NB4 (cell line): Measurements from ENCODE around the gene KLC1.

Experiments used
- CTCF ChIP-seq: IDR thresholded peaks from one replicate; pipeline ENCODE4 v1.5.1; 2012; ENCODE audit warnings: low read depth, low read length
- POLR2A ChIP-seq: IDR thresholded peaks from 2 replicates; pipeline ENCODE4 v1.6.1; 2011; ENCODE audit warnings: mild to moderate bottlenecking; ENCODE audit not compliant: insufficient read length; ENCODE audit errors: extremely low read depth
- TF ChIP-seq, protein P1 (sequence below): IDR thresholded peaks from 2 replicates; pipeline ENCODE4 v1.6.1; 2011; ENCODE audit warnings: low read depth, low read length

GRCh38 chr14:103600503-103600902 is 28.5 kb upstream of the KLC1 start:
- no peak for TF ChIP-seq CTCF
- no peak for TF ChIP-seq POLR2A
- TF ChIP-seq, protein P1, sequence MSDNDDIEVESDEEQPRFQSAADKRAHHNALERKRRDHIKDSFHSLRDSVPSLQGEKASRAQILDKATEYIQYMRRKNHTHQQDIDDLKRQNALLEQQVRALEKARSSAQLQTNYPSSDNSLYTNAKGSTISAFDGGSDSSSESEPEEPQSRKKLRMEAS: no peak
